Non-pigmented ciliary epithelial cell (primary cell): ENCODE data around the gene CXCR2.

ENCODE experiments used
- DNase-seq: peaks from one replicate; pipeline ENCODE4 v3.0.0-alpha.2; 2010; ENCODE audit warnings: low read depth

CXCR2 gene

GRCh38 chr2:218186355-218186766 is 60.5 kb downstream of the CXCR2 start:
- peak; percentile 37 for DNase-seq
